HG02798 (cell line): ENCODE data around the gene ASIP.
"Not testable (repeated sequence)": the region's sequence is repeated elsewhere in the genome, so short reads cannot be mapped to it uniquely, and the experiment has no call there.

Experiments
- ATAC-seq: cut with Tn5 transposase; IDR thresholded peaks from one replicate; pipeline ENCODE4 v1.9.1; 2021; ENCODE audit warnings: mild to moderate bottlenecking; ENCODE audit not compliant: unreplicated experiment, poor library complexity

The ASIP gene

DNA sequence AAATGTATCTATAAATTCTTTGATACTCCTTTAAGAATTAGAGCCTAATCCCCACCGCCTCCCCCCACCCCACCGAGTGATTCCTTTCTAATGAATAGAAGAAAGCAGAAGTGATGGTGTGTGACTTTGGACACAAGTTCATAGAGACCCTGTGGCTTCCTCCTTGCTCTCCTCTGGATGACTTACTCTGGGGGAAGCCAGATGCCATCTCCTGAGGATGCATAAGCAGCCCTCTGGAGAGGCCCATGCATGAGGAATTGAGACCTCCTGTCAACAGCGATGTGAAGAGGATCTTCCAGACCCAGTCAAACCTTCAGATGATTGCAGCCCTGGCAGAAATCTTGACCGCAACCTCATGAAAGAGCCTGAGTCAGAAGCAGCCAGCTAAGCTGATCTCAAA lies 40.8 kb downstream of the ASIP start:
- ATAC-seq, result no peak

DNA sequence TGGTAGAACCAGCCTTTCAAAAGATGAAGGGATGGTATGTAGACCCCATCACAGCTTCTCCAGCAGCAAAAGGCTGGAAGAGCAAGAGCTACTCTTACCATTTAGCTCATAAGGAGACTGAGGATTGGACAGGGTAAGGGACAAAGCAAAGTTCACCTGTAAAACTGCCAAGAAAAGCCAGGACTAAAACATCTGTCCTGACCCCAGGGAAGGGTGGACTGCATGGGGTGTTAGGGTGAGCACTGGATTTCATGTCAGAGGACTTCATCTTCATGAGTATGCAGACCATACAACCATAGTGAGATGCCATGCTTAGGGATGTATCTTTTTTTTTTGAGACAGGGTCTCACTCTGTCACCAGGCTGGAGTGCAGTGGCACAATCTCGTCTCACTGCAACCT lies 42.6 kb downstream of the ASIP start:
- no peak for ATAC-seq

DNA sequence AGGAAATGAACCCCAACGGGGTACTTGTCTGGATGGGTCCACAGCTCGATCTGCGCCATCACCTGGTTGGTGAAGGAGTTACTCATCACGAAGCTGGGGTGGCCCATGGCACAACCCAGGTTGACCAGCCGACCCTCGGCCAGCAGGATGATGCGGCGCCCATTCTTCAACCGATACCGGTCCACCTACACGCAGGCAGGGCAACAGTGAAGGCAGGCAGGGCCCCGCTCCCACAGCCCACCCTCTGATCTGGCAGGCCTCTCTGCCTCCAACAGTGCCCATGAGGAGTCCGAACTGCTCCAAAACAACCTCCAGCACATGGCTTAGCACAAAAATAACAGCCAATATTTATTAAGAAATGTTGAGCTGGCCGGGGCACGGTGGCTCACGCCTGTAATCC lies 44.2 kb downstream of the ASIP start:
- no peak for ATAC-seq

DNA sequence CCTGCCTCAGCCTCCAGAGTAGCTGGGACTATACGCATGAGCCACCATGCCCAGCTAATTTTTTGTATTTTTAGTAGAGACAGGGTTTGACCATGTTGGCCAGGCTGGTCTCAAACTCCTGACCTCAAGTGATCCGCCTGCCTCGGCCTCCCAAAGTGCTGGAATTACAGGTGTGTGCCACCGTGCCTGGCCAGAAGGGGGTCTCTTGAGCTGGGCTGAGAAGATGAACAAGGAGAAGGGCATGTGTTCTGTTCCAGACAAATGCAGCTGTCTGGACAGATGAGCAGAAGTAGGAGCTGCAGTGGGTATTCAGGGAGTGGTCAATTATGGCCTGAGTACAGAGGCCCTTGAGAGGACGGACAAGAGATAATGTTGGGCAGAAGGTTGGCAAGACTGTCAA lies 46.3 kb downstream of the ASIP start:
- ATAC-seq, result not testable (repeated sequence)

DNA sequence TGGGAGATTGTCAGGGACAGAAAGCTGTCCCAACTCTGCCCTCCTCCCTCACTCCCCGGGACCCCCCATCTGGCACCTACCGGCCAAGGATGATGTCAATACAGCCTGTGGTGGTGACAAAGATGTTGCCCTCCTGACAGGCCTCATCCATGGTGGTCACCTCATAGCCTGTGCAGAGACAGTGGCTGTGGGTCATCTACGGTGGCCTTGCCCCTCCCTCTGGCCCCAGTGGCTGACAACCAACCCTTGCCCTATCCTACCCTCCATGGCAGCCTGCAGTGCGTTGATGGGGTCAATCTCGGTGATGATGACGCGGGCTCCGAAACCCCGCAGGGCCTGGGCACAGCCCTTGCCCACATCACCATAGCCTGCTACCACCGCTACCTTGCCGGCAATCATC lies 49.2 kb downstream of the ASIP start:
- no peak for ATAC-seq

DNA sequence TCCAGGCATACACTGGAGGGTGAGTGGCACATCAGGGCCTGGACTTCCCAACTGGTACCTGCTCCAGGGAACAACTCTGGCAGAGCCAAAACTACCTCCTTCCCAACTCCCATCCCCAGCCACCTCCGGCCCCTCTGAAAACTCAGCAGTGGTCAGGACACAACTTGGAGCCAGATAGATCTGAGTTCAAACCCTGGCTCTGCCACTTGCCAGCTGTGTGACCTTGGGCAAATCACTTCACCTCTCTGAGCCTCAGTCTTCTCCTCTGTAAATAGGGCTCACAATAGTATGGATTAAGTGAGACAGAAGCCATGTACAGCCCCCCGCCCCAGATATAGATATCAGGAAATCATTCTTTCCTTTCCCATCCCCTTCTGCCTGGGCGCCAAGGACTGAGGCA lies 51.3 kb downstream of the ASIP start:
- no peak for ATAC-seq

DNA sequence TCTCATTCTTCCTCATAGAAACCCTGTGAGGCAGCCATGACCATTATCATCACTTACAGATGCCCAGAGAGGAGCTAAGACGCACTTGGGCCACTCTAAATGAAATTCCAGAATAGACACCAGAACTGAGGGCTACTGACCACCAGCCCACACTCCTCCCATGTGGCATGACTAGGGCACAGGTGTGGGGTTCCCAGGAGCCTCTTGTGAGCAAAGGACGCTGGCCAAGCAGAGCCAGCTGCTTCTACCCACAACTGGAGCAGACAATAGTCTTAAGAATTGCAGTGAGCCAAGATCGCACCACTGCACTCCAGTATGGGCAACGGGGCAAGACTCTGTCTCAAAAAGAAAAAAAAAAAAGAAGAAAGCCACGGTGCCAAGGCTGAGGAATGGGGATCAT lies 51.9 kb downstream of the ASIP start:
- ATAC-seq, result no peak

DNA sequence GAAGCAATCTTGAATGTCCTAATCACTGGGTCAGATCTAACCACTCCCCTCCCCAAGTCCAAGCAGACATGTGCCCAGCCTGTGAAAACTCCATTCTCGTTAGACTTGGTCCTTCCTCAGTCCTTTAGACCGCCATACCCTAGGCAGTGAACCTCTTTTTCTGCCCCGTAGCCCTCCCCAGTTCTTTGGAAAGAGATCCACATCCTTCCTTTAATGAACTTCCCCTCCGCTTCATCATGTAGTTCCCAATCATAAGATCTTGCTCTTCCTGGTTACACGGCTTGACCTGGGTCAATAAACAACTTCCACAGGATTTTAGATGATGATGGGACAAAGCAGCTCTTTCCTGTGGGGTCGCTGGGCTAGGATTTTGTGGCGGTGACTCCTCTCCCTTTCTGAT lies 52.4 kb downstream of the ASIP start:
- ATAC-seq, result no peak

DNA sequence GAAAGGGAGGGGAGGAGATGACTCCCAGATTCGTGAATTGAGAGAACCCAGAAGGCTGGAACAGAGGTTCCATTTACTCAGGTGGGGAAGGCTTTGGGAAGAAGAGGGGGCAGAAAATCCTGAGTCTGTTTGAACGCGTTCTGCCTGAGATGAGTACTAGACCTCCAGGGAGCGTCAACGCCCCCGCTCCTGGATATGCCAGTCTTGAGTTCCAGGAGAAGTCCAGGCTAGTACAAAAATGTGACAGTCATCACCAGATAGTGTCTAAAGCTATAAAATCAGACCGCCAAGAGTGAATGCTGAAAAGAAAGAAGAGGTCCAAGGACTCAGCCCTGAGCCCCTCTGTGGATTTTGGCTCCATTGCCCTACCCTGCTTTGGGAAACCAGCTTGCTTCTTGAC lies 53.3 kb downstream of the ASIP start:
- no peak for ATAC-seq

DNA sequence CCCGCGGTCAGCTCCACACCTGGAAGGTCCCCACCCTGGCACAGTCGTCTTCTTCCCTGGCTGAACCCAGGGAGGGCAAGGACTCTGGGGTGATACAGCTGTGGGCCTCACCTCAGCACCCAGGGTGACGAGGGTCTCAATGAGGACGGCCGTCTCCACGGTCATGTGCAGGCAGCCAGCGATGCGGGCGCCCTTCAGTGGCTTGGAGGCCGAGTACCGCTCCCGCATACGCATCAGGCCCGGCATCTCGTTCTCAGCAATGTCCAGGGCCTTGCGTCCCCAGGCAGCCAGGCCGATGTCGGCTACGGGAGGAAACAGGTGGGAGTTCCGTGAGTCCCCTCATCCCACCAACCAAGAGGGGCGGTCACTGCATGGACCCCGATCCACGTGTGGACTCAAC lies 54.1 kb downstream of the ASIP start:
- no peak for ATAC-seq

DNA sequence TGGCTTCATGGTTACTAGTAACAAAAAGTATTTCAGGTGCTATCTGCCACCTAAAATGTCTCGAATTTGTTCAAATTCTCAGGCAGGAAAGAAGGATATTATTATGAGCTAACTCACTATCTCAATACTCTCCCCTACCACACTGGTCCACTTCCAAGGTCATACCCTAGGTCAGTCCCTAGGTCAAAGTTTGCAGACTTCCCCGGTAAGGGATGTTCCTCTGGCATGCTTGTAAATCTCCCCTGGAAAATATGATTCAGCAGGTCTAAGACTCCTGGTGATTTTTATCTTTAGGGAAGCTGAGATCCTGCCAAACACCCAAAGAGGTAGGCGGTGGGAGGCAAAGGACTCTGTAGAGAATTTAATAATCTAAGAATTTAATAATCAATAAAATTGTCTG lies 55.2 kb downstream of the ASIP start:
- no peak for ATAC-seq

DNA sequence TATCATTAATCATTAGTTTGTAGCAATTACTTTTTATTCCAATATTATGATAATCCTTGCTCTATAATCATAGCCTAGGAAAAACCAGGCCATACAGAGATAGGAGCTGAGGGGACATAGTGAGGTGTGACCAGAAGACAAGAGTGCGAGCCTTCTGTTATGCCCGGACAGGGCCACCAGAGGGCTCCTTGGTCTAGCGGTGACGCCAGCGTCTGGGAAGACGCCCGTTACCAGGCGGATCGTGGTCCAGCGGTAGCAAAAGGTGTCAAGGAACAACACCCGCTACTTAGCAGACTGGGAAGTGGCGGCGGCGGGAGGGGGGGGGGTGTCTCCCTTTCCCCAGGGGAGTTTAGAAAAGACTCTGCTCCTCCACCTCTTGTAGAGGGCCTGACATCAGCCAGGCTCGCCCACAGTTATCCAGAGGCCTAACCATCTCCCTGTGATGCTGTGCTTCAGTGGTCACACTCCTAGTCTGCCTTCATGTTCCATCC lies 57.1 kb downstream of the ASIP start:
- ATAC-seq, result not testable (repeated sequence)

DNA sequence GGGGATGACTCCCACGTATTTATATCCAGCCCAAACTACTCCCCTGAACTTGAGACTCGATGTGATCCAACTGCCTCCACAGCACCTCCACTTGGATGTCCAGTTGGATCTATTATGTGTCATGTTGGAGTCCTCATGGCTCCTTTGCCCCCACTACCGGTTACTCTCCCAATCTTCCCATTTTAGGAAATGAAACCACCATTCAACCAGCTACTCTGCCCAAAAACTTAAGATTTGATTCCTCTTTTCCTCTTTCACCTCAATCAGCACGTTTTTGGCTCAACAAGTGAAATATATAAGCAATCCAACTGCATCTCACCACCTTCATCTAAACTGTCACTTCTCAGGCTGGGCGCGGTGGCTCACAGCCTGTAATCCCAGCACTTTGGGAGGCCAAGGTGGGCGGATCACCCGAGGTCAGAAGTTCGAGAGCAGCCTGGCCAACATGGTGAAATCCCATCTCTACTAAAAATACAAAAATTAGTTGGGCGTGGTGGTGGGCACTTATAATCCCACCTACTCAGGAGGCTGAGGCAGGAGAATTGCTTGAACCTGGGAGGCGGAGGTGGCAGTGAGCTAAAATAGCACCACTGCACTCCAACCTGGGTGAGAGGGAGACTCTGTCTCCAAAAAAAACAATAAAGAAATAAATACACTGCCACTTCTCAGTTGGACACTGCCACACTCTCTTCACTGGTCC lies 58.5 kb downstream of the ASIP start:
- ATAC-seq, result no peak

DNA sequence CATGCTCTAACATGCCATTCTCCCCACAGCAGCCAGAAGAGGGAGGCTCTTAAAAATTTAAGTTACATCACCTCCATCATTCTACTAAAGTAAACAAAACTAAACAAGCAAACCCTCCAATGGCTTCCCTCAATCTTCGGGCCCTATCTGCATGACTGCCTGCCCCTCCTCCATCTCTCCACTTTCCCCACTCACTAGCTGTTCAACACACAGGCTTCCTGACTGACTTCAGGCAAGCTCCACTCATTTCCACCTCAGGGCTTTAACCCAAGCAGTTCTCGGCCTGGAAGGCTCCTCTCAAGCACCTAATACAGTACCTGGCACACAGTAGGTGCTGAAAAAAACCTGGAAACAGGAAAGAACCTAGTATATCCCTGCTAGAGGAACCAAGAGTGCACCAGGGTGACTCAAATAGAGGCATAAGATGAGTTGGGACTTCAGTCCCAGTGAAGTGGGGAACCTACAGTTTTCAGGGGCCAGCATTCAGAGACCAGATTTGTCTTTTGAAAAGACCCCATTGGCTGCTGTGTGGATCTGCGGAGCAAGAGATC lies 59.1 kb downstream of the ASIP start:
- no peak for ATAC-seq

DNA sequence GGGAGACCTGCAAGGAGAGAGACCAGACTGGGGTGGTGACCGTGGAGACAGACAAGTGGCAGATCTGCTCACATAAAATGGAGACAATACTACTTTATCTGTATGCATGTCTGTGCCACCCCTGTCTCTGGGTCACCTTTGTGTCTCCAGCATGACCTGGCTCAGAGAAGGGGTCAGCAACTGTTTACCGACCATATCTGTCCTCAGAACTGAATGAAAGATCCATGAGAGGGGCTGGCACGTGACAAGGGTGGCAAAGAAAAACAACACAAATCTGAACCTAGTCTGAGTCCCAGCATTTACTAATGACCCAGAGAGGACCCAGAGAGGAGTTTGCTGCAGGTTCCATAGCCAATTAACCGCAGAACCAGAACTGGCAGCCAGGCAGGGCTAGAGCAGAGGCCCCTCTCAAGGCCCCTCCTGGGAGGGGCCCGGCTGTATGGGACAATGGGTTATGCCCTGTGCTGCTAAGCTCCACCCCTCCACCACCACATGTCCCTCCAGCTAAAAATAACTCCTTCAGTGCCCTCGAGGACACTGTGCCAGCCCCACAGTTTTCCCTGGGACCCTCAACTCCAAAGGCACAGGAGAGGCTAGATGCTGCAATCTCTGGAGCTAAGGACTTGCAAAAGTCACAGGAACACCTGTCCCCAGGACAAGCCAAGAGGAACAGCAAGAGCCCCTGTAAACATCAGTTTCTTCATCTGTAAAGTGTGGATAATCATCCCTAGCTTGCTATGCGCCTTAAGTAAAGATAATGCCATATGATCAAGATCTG lies 59.8 kb downstream of the ASIP start:
- ATAC-seq, result no peak

DNA sequence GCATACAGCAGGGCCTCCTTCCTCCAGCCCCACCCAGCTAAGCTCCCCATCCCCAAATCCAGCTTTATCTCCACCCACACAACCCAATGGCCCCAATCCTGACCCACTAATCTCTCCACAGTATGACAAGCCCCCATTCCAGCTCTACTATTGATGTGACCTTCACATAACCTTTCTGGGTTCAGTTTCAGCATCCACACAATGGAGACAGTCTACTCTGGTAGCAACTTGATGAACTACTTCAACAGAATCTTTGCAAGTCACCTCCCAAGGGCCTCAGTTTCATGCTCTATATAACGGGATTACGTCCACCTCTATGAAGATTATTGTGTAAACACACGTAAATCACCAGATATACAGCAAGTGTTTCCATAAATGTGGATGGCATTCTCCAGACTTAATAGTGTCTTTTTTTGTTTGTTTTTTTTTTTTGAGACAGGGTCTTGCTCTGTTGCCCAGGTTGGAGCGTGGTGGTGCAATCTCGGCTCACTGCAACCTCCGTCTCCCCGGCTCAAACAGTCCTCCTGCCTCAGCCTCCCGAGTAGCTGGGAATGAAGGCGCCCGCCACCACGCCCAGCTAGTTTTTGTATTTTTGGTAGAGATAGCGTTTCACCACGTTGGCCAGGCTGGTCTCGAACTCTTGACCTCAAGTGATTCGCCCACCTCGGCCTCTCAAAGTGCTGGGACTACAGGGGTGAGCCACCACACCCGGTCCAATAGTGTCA lies 60.5 kb downstream of the ASIP start:
- ATAC-seq, result no peak

DNA sequence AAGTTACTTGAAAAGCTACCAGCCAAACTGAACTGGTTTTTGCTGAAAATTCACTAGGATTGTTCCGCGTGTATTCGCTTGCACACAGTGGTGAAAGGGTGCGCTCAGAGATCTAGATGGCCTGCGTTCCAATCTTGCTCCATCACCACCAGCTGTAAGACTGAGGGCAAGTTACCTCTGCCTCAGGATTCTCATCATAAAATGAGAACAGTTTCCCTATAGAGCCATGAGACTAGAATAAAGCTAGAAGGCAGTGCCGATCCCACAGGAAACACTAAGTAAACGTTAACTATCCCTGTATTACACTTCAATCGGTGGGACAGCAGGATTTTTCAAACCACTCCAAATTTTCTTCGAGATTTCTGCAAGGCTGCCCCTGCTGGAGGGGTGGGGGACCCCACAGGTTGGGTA lies 61.1 kb downstream of the ASIP start:
- ATAC-seq, result no peak

DNA sequence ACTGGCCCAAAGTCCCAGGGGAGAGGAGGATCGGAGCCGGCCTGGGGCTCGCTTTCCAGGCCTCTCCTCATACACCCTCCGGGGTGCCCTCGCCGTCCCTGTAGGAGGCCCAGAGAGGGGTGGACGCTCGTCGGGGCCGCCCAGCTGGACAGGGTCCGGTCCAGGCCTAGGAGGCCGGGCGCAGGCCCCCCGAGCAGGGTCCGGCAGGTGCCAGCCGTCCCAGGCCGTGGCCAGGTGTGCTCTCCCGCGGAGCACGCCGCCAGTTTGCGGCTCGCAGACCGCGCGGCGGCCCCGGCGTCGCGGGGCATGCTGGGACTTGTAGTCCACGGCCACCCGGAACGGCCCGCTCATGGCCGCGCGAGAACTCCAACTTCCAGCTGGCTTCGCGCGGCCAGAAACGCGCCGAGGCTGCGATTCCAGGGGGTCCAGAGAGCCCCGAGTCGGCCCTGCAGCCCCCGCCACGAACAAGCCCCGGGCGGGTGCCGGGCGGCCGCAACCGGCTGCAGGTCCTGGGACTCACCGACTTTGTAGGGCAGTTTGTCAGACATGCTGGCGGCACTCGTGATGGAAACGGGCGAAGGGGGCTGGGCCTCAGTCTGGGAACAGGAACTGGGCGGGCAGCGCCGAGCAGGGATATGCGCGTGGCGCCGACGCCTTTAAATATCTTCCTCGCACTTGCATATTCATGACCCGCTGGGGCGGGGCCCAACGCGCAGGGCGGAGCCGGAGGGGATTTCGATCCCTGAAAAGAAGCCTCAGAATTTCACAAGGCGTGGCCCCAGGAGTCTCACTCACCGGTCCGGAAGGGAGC lies 61.7 kb downstream of the ASIP start, which contains the start of gene AHCY:
Gene AHCY (minus strand): TSS at position 633 of the 811 bp plus-strand sequence. CDS start 85 bp downstream, at position 548.
- ATAC-seq, result peak; percentile 91

DNA sequence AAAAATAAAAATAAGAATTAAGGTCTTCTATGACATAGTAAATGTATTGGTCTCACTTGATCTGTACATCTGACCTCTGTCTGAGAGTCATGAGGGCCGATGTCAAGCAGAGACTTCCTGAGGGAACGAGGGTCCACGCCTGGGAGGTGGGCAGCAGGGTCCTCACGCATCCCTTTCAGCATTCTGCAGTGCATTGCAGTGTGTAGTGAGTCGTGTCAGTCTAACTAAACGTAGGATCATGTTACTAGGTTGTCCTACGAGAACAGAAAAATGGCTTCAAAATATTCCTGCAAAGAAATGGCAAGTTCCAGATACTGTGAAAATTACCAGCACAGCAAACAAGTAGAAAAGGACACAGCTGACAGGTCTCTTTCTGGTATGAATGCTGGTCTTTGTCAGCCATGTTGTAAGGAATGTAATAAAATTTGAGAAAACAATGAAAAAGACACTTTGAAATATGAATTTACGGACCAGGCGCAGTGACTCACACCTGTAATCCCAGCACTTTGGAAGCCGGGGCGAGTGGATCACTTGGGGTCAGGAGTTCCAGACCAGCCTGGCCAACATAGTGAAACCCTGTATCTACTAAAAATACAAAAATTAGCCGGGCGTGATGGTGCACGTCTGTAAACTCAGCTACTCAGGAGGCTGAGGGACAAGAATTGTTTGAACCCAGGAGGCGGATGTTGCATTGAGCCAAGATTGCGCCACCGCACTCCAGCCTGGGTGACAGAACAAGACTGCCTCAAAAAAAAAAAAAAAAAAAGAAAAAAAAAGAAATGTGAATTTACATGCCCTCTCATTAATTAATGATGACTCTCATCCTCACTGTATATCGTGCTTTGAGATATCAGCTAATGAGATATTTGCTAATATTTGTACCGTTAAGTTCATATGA lies 64.4 kb downstream of the ASIP start:
- ATAC-seq, result no peak
